Thoracic aorta (tissue), 2 donors: ENCODE measurements around the gene PRR36. TPM values are rescaled to one million over a fixed set of nuclear protein-coding genes. Genes with fewer than 3 reads are reported as not detected.

ENCODE experiments used
- ATAC-seq: fragments of 150-250 bp; one replicate; pipeline ENCODE4 v1.8.0; 2017; ENCODE audit warnings: low read depth; ENCODE audit not compliant: insufficient number of reproducible peaks, low FRiP score
- DNase-seq: peaks from one replicate; pipeline ENCODE4 v3.0.0-alpha.2; 2020; ENCODE audit warnings: low spot score
- H3K27ac ChIP-seq, 2 donors: fragments of 200-600 bp; sonication (generic); 1 replicate in 1 of 2; 2 replicates in 1 of 2; pipeline ENCODE4 v1.5.1; 2016; ENCODE audit warnings: mild to moderate bottlenecking in 2 of 2, moderate library complexity in 2 of 2
- H3K27me3 ChIP-seq: fragments of 200-600 bp; sonication (generic); replicated peaks from 2 replicates; pipeline ENCODE4 v1.6.0; 2016; ENCODE audit warnings: mild to moderate bottlenecking; ENCODE audit not compliant: insufficient read depth
- H3K36me3 ChIP-seq: fragments of 200-600 bp; sonication (generic); one replicate; pipeline ENCODE4 v1.5.1; 2016
- H3K4me1 ChIP-seq, 2 donors: fragments of 200-600 bp; sonication (generic); 1 replicate in 1 of 2; 2 replicates in 1 of 2; pipeline versions ENCODE4 v1.5.1 to v1.6.0; 2016; ENCODE audit warnings: low read depth in 2 of 2, mild to moderate bottlenecking in 1 of 2; ENCODE audit not compliant: control insufficient read depth in 1 of 2
- H3K4me3 ChIP-seq: fragments of 200-600 bp; sonication (generic); 2 replicates; pipeline ENCODE4 v1.5.1; 2016; ENCODE audit warnings: mild to moderate bottlenecking
- H3K9me3 ChIP-seq: fragments of 200-600 bp; sonication (generic); 2 replicates; pipeline ENCODE4 v1.5.1; 2016
- total RNA-seq, 2 donors: library from RNA; depleted of rRNA; stranded (reverse); fragments of >200 nt; gene quantifications; one replicate each; pipeline versions ENCODE4 v1.1.0 to v1.2.3, GENCODE V29; 2016
- TF ChIP-seq, protein P1 (sequence below): fragments of 200-600 bp; sonication (generic); IDR thresholded peaks from one replicate; pipeline ENCODE4 v1.5.1; 2019; ENCODE audit warnings: antibody characterized with exemption

The PRR36 gene
- total RNA-seq, 2 donors from 2014 or later, result not detected

DNA sequence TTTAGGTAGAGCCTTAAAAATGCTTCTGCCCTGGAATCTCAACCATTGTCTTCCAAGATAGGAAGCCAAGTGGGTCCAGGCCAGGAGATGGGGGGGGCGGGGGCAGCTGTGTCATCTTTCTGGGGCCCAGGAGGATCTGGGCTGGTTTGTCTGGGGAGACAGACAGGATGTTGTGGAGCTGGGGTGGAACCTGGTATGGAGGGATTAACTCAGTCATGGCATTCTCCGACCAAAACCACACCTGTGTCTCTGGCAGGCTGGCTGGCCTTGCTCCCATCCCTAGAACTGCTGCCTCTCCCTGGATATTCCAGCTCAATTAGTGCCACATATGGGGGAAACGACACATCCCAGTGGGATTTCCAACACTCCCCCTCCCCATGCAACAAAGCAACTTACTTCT is 26.7 kb upstream of the PRR36 start:
- Histone ChIP-seq H3K4me3 (no peak overlapping the region), H3K9me3 (no peaks in the 10 kb centered on the region), H3K27me3 (no peaks in the 10 kb centered on the region), H3K27ac (no peak overlapping the region), H3K4me1 (peaks cover 15 to 26% of the 10 kb centered on the region in 2 donors), H3K36me3 (no peaks in the 10 kb centered on the region)
- no peak for ATAC-seq
- no peak for DNase-seq
- TF ChIP-seq, protein P1, sequence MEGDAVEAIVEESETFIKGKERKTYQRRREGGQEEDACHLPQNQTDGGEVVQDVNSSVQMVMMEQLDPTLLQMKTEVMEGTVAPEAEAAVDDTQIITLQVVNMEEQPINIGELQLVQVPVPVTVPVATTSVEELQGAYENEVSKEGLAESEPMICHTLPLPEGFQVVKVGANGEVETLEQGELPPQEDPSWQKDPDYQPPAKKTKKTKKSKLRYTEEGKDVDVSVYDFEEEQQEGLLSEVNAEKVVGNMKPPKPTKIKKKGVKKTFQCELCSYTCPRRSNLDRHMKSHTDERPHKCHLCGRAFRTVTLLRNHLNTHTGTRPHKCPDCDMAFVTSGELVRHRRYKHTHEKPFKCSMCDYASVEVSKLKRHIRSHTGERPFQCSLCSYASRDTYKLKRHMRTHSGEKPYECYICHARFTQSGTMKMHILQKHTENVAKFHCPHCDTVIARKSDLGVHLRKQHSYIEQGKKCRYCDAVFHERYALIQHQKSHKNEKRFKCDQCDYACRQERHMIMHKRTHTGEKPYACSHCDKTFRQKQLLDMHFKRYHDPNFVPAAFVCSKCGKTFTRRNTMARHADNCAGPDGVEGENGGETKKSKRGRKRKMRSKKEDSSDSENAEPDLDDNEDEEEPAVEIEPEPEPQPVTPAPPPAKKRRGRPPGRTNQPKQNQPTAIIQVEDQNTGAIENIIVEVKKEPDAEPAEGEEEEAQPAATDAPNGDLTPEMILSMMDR, result no peak

DNA sequence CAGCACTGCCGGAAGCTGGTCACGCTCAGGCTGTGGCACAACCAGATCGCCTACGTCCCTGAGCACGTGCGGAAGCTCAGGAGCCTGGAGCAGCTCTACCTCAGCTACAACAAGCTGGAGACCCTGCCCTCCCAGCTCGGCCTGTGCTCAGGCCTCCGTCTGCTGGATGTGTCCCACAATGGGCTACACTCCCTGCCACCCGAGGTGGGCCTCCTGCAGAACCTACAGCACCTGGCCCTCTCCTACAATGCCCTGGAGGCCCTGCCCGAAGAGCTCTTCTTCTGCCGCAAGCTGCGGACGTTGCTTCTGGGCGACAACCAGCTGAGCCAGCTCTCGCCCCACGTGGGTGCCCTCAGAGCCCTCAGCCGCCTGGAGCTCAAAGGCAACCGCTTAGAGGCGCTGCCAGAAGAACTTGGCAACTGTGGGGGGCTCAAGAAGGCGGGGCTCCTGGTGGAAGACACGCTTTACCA is 26.2 kb upstream of the PRR36 start:
- Histone ChIP-seq H3K4me1 (peaks cover 15 to 21% of the 10 kb centered on the region in 2 donors), H3K27me3 (no peaks in the 10 kb centered on the region), H3K4me3 (no peak overlapping the region), H3K27ac (no peak overlapping the region), H3K36me3 (no peaks in the 10 kb centered on the region), H3K9me3 (no peaks in the 10 kb centered on the region)
- no peak for ATAC-seq
- TF ChIP-seq, protein P1, result no peak
- no peak for DNase-seq

DNA sequence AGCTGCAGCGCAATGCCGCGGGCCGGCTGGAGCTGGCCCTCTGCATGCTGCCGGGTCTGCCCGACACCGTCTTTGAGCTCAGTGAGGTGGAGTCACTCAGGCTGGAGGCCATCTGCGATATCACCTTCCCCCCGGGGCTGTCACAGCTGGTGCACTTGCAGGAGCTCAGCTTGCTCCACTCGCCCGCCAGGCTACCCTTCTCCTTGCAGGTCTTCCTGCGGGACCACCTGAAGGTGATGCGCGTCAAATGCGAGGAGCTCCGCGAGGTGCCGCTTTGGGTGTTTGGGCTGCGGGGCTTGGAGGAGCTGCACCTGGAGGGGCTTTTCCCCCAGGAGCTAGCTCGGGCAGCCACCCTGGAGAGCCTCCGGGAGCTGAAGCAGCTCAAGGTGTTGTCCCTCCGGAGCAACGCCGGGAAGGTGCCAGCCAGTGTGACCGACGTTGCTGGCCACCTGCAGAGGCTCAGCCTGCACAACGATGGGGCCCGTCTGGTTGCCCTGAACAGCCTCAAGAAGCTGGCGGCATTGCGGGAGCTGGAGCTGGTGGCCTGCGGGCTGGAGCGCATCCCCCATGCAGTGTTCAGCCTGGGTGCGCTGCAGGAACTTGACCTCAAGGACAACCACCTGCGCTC is 25.7 kb upstream of the PRR36 start:
- ATAC-seq, result no peak
- no peaks in the 10 kb centered on the region for H3K9me3 ChIP-seq
- no peak overlapping the region for H3K4me3 ChIP-seq
- H3K27me3 ChIP-seq, result no peaks in the 10 kb centered on the region
- H3K27ac ChIP-seq, result no peak overlapping the region
- no peak for DNase-seq
- TF ChIP-seq, protein P1, result no peak
- H3K4me1 ChIP-seq, result peaks cover 9 to 16% of the 10 kb centered on the region in 2 donors
- H3K36me3 ChIP-seq, result no peaks in the 10 kb centered on the region

DNA sequence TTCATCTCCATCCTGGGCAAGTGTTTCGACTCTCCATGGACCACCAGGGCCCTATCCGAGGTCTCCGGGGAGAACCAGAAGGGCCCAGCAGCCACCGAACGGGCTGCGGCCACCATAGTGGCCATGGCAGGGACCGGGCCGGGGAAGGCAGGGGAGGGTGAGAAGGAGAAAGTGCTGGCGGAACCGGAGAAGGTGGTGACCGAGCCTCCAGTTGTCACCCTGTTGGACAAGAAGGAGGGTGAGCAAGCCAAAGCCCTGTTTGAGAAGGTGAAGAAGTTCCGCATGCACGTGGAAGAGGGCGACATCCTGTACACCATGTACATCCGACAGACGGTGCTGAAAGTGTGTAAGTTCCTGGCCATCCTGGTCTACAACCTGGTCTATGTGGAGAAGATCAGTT is 24.8 kb upstream of the PRR36 start:
- Histone ChIP-seq H3K36me3 (no peaks in the 10 kb centered on the region), H3K27me3 (no peaks in the 10 kb centered on the region), H3K4me1 (peaks cover 5 to 9% of the 10 kb centered on the region in 2 donors), H3K9me3 (no peaks in the 10 kb centered on the region), H3K4me3 (no peak overlapping the region), H3K27ac (no peak overlapping the region)
- TF ChIP-seq, protein P1, result no peak
- no peak for DNase-seq
- ATAC-seq, result no peak

DNA sequence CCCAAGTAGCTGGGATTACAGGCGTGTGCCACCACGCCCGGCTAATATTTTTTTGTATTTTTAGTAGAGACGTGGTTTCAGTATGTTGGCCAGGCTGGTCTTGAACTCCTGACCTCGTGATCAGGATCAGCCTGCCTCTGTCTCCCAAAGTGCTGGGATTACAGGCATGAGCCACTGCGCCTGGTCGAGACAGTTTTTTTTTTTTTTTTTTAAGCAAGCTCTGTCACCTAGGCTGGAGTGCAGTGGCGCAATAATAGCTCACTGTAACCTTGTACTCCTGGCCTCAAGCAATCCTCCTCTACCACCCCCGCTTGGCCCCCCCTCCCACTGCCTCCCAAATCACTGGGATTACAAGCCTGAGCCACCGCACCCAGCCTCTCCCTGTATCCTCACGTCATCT is 23.1 kb upstream of the PRR36 start:
- Histone ChIP-seq H3K9me3 (no peaks in the 10 kb centered on the region), H3K27me3 (no peaks in the 10 kb centered on the region), H3K4me3 (no peak overlapping the region), H3K4me1 (peaks cover 0 to under 1% of the 10 kb centered on the region in 2 donors), H3K36me3 (no peaks in the 10 kb centered on the region), H3K27ac (no peak overlapping the region)
- no peak for ATAC-seq
- TF ChIP-seq, protein P1, result no peak
- DNase-seq, result no peak
